Naive B cell (primary cell): ENCODE measurements around the gene FABP1. TPM values are rescaled to one million over a fixed set of nuclear protein-coding genes. Genes with fewer than 3 reads are reported as not detected.

Experiments used
- ATAC-seq, 2 donors: fragments of 150-1000 bp; cut with Tn5 transposase; 2 replicates each; pipeline ENCODE4 v1.10.0; 2021; ENCODE audit warnings: low read depth in 2 of 2, mild to moderate bottlenecking in 2 of 2, moderate library complexity in 2 of 2
- DNase-seq: peaks from one replicate; pipeline ENCODE4 v3.0.0; 2022
- H3K27ac Mint-ChIP-seq, 6 donors: one replicate each; pipeline ENCODE4 v1.8.0; 2020 to 2022; ENCODE audit warnings: mild to moderate bottlenecking in 6 of 6, mixed read lengths in 6 of 6, moderate library complexity in 5 of 6, inconsistent platforms in 2 of 6
- H3K27me3 Mint-ChIP-seq, 3 donors: one replicate each; pipeline ENCODE4 v1.8.0; 2021 to 2022; ENCODE audit warnings: mixed read lengths in 3 of 3, mild to moderate bottlenecking in 1 of 3
- H3K36me3 Mint-ChIP-seq, 2 donors: one replicate each; pipeline ENCODE4 v1.8.0; 2020 to 2022; ENCODE audit warnings: mixed read lengths in 2 of 2, inconsistent platforms in 1 of 2, mild to moderate bottlenecking in 1 of 2
- H3K4me1 Mint-ChIP-seq, 3 donors: one replicate each; pipeline ENCODE4 v1.8.0; 2020 to 2022; ENCODE audit warnings: mixed read lengths in 3 of 3, inconsistent platforms in 1 of 3, mild to moderate bottlenecking in 1 of 3, moderate library complexity in 1 of 3
- H3K4me3 Mint-ChIP-seq, 8 donors: one replicate each; pipeline ENCODE4 v1.8.0; 2020 to 2022; ENCODE audit warnings: mild to moderate bottlenecking in 8 of 8, mixed read lengths in 8 of 8, moderate library complexity in 8 of 8, inconsistent platforms in 2 of 8
- H3K9me3 Mint-ChIP-seq, 7 donors: one replicate each; pipeline ENCODE4 v1.8.0; 2020 to 2022; ENCODE audit warnings: mixed read lengths in 7 of 7, mild to moderate bottlenecking in 5 of 7, inconsistent platforms in 2 of 7, moderate library complexity in 1 of 7
- polyA plus RNA-seq, 6 donors: library from polyadenylated mRNA; unstranded; fragments of 300-500 nt; fragmentation: Illumina TruSeq; gene quantifications; one replicate each; pipeline ENCODE4 v1.2.3, GENCODE V29; 2021; ENCODE audit warnings: low read depth in 6 of 6

The FABP1 gene
- polyA plus RNA-seq, 6 donors from 2014 or later: not detected

DNA sequence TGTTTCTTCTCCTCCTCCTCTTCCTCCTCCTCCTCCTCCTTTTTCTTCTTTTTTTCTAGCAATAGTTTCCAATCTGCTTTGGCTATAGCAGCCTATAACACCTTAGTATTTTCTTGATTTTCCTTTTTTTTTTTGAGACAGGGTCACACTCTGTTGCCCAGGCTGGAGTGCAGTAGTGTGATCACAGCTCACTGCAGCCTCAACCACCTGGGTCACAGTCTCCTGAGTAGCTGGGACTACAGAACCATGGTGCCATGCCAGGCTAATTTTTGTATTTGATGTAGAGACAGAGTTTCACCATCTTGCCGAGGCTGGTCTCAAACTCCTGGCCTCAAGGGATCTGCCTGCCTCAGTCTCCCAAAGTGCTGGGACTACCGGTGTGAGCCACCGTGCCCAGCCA is 31.6 kb upstream of the FABP1 start:
- Mint-ChIP-seq H3K27me3 (peaks cover 0 to 5% (median 0%) of the 10 kb centered on the region in 3 donors), H3K27ac (no peak overlapping the region), H3K36me3 (no peaks in the 10 kb centered on the region), H3K4me1 (peaks cover 0 to 6% (median 4%) of the 10 kb centered on the region in 3 donors), H3K9me3 (peaks cover 0 to 2% (median 0%) of the 10 kb centered on the region in 7 donors), H3K4me3 (no peak overlapping the region)
- no peak for DNase-seq
- ATAC-seq: no peak

DNA sequence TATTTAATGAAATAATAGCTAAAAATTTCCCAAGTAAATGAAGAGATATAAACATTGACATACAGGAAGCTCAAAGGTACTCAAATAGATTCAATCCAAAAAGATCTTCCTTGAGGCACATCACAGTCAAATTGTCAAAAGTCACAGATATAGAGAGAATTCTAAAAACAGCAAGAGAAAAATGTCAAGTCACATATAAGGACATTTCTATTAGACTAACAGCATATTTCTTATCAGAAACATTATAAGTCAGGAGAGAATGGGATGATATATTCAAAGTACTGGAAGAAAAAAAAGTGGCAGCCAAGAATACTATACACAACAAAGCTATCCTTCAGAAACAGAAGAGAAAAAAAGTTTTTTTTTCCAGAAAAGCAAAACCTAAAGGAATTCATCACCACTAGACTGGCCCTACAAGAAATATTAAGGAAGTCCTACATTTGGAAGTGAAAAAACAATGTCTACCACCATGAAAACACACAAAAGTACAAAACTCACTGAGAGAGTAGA is 21.1 kb upstream of the FABP1 start:
- H3K27ac Mint-ChIP-seq: no peak overlapping the region
- no peak for ATAC-seq
- H3K36me3 Mint-ChIP-seq: peaks cover 17 to 28% of the 10 kb centered on the region in 2 donors
- DNase-seq: no peak
- peaks cover 15 to 44% (median 27%) of the 10 kb centered on the region in 3 donors for H3K27me3 Mint-ChIP-seq
- H3K4me1 Mint-ChIP-seq: no peaks in the 10 kb centered on the region
- no peak overlapping the region for H3K4me3 Mint-ChIP-seq
- H3K9me3 Mint-ChIP-seq: peaks cover 17 to 46% (median 38%) of the 10 kb centered on the region in 7 donors

DNA sequence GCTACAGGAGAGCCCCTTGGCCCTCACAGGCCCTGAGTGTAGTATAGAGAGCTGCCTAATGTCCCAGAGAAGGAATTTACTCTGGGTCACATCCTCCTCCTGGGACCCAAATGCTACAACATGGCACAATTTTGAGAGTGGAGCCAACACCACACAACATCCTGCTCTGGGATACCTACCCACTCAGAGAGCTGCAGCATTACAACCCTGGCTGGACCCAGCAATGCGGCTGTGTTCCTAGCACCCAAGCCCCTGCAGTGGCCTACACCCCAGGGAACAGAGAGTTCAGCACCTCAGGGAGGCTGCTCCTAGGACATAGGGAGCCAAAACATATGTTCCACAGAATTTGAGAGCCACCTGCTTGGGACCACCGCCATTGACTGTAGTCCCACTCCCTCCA is 19.3 kb upstream of the FABP1 start:
- H3K27me3 Mint-ChIP-seq: peaks cover 27 to 52% (median 41%) of the 10 kb centered on the region in 3 donors
- peaks cover 12 to 22% of the 10 kb centered on the region in 2 donors for H3K36me3 Mint-ChIP-seq
- H3K4me1 Mint-ChIP-seq: no peaks in the 10 kb centered on the region
- H3K4me3 Mint-ChIP-seq: no peak overlapping the region
- H3K27ac Mint-ChIP-seq: no peak overlapping the region
- no peak for DNase-seq
- no peak for ATAC-seq
- peaks cover 15 to 47% (median 26%) of the 10 kb centered on the region in 7 donors for H3K9me3 Mint-ChIP-seq

GRCh38 chr2:88146590-88146989 is 18.7 kb upstream of the FABP1 start:
- Mint-ChIP-seq H3K27me3 (peaks cover 23 to 51% (median 47%) of the 10 kb centered on the region in 3 donors), H3K27ac (no peak overlapping the region), H3K9me3 (peaks cover 18 to 47% (median 30%) of the 10 kb centered on the region in 7 donors), H3K4me1 (no peaks in the 10 kb centered on the region), H3K36me3 (peaks cover 13 to 19% of the 10 kb centered on the region in 2 donors), H3K4me3 (no peak overlapping the region)
- ATAC-seq (no peak), DNase-seq (no peak)

DNA sequence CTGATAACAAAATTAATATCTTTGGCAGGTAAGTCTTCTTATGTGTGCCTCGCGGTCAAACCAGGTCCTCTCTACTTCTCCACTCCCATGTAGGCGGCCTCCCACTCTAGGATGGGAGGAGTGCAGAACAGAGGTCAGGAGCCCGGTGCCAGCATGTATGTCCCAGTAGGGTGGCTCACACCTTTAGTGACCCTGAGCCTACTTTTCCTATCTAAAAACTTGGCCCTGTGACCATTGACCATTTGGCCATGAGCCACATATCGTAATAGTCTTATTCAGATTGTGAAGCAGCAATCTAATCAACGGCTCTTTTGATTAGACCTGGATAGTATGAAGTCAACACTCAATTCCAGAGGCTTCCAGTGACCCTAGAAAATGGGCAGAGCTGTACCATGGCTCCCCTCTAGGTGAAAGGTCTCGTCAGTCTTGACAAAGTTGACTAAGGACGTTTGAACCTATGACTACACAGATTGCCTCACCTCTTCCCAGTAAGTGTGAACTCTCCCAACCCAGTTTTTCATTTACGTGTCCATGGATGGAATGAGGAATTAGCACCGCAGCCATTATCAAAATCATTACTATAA is 17.1 kb upstream of the FABP1 start:
- ATAC-seq: no peak
- DNase-seq: no peak
- peaks cover 18 to 52% (median 27%) of the 10 kb centered on the region in 7 donors for H3K9me3 Mint-ChIP-seq
- H3K4me1 Mint-ChIP-seq: no peaks in the 10 kb centered on the region
- H3K4me3 Mint-ChIP-seq: no peak overlapping the region
- H3K27me3 Mint-ChIP-seq: peaks cover 25 to 58% (median 54%) of the 10 kb centered on the region in 3 donors
- H3K36me3 Mint-ChIP-seq: peaks cover 13 to 19% of the 10 kb centered on the region in 2 donors
- no peak overlapping the region for H3K27ac Mint-ChIP-seq

GRCh38 chr2:88144271-88144670 is 16.4 kb upstream of the FABP1 start:
- Mint-ChIP-seq H3K27ac (no peak overlapping the region), H3K27me3 (peaks cover 30 to 58% (median 57%) of the 10 kb centered on the region in 3 donors), H3K9me3 (peaks cover 17 to 47% (median 24%) of the 10 kb centered on the region in 7 donors), H3K4me1 (no peaks in the 10 kb centered on the region), H3K4me3 (no peak overlapping the region), H3K36me3 (peaks cover 10 to 15% of the 10 kb centered on the region in 2 donors)
- no peak for ATAC-seq
- no peak for DNase-seq

DNA sequence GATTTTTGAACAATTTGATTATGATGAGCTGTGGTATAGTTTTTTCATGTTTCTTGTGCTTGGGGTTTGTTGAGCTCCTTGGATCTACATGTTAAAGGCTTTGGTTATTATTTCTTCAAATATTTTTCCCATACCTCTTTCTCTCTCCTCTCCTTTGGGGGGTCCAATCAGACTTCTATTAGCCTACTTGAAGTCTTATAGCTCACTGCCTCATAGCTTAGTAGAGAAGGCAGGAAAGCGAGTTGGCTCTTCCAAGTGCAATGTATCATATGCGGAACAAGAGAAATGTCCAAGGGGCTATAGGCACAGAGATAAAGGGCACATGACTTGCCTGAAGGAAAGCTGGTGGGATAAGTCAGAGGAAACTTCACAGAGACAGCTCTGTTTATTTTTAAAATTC is 14.1 kb upstream of the FABP1 start:
- Mint-ChIP-seq H3K4me3 (no peak overlapping the region), H3K4me1 (no peaks in the 10 kb centered on the region), H3K27ac (no peak overlapping the region), H3K27me3 (peaks cover 30 to 58% (median 55%) of the 10 kb centered on the region in 3 donors), H3K36me3 (peaks cover 0 to 5% of the 10 kb centered on the region in 2 donors), H3K9me3 (peaks cover 5 to 32% (median 11%) of the 10 kb centered on the region in 7 donors)
- DNase-seq (no peak), ATAC-seq (no peak)

DNA sequence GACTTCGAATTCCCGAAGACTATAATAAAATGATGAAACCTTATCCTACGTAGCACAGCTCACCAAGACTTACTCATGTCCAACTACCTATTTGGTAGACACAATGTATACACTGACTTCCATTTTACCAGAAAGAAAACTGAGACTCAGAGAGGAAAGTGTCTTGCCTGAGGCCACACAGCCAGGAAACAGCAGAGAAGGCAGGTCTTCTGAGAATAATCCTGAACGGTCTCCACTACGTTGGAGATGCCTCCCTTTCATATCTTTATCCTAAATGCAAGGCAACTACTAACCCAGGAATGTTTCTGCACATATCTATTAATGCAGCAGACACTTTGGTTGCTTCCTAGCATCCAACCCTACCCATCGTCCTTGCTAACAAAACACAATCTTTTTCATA is 11.9 kb upstream of the FABP1 start:
- ATAC-seq (no peak), DNase-seq (no peak)
- Mint-ChIP-seq H3K27me3 (peaks cover 31 to 60% (median 57%) of the 10 kb centered on the region in 3 donors), H3K9me3 (peaks cover 4 to 32% (median 11%) of the 10 kb centered on the region in 7 donors), H3K27ac (no peak overlapping the region), H3K36me3 (peaks cover 0 to 5% of the 10 kb centered on the region in 2 donors), H3K4me3 (no peak overlapping the region), H3K4me1 (no peaks in the 10 kb centered on the region)

DNA sequence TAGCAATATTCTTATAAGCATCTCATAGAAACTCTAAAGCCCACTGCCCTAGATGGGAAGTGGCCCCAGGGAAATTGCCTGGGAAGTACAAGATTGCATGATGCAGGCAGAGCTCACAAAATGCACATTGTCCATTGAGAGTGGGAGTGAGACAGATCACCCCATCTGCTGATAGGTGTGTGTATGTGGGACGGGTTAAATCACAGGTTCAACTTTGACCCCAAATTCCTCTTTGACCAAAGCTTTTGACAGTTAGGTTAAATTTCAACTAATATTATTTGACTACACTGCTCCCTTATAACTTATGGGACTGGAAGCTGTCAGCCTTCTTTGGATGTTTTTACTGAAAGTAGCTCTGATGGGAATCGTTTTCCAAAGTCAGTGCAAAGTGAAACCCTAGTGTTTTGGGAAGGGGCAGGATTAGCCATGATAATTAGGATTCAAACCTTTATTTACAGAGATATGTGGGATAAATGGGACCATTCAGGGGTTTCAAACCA is 11.4 kb upstream of the FABP1 start:
- H3K27ac Mint-ChIP-seq: no peak overlapping the region
- no peak overlapping the region for H3K4me3 Mint-ChIP-seq
- ATAC-seq (no peak), DNase-seq (no peak)
- peaks cover 30 to 60% (median 51%) of the 10 kb centered on the region in 3 donors for H3K27me3 Mint-ChIP-seq
- no peaks in the 10 kb centered on the region for H3K4me1 Mint-ChIP-seq
- peaks cover 4 to 31% (median 11%) of the 10 kb centered on the region in 7 donors for H3K9me3 Mint-ChIP-seq
- peaks cover 0 to 5% of the 10 kb centered on the region in 2 donors for H3K36me3 Mint-ChIP-seq

DNA sequence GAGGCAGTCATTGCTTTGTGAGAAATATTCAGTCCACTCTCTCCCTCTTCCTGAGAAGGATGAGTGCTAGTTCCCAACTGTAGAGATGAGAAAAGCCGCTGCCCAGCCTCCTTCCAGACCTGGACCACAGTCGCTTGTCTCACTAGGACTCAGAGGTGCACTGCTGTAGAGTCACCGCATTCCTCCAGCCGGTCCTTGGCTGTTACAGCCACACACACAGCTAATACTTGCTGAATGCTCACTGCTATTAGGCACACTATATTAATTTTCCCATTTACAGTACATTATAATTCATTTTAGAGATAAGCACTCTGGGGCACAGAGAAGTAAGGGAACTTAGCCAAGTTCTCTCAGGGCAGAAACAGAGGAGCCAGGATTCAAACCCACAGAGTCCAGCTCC is 10.0 kb upstream of the FABP1 start:
- peaks cover 4 to 17% (median 6%) of the 10 kb centered on the region in 7 donors for H3K9me3 Mint-ChIP-seq
- H3K4me3 Mint-ChIP-seq: no peak overlapping the region
- no peak for ATAC-seq
- H3K27ac Mint-ChIP-seq: no peak overlapping the region
- no peaks in the 10 kb centered on the region for H3K4me1 Mint-ChIP-seq
- peaks cover 0 to 5% of the 10 kb centered on the region in 2 donors for H3K36me3 Mint-ChIP-seq
- H3K27me3 Mint-ChIP-seq: peaks cover 15 to 46% (median 38%) of the 10 kb centered on the region in 3 donors
- no peak for DNase-seq

DNA sequence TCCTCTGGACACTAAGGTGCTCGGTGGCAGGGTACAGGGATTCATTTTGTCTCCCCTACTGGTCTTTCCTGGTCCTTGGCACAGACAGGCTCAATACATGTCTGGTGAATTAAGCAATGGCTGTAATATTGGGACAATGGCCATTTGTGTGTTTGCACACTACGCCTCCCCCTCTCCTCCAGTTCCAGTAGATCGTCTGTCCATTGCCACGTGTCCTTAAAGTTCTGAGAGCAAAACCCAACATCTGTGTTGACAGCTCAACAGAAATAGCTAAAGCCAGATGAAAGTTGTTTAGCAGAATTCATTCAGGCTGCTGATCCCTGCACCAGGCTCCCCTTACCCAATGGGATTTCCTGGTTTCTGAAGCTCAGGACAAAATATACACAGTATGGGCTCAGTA is 9.0 kb upstream of the FABP1 start:
- no peak overlapping the region for H3K4me3 Mint-ChIP-seq
- peaks cover 15 to 40% (median 35%) of the 10 kb centered on the region in 3 donors for H3K27me3 Mint-ChIP-seq
- DNase-seq (no peak), ATAC-seq (no peak)
- no peak overlapping the region for H3K27ac Mint-ChIP-seq
- peaks cover 0 to 2% of the 10 kb centered on the region in 2 donors for H3K36me3 Mint-ChIP-seq
- peaks cover under 1 to 8% (median 3%) of the 10 kb centered on the region in 7 donors for H3K9me3 Mint-ChIP-seq
- no peaks in the 10 kb centered on the region for H3K4me1 Mint-ChIP-seq

DNA sequence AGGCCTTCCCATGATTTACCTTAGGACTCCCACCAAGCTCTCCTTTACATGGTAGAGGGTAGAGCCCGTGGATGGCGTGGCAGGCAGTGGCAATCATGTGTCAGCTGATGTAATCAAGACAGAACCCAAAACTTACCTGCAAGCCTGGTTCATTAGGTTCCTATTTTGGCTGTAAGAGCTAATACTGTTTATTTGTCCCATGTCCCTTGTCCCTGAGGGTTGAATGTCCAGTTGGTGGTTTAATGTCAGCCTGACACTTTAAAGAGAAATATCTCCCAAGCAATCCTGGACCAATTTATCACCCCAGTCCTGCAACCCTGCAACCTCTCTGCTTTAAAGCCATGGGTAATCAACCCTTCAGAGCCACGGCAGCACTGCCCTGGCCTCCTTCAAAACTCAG is 6.0 kb upstream of the FABP1 start:
- Mint-ChIP-seq H3K36me3 (no peaks in the 10 kb centered on the region), H3K9me3 (no peaks in the 10 kb centered on the region), H3K4me3 (no peak overlapping the region), H3K27me3 (peaks cover 13 to 45% (median 36%) of the 10 kb centered on the region in 3 donors), H3K4me1 (no peaks in the 10 kb centered on the region), H3K27ac (no peak overlapping the region)
- DNase-seq (no peak), ATAC-seq (no peak)

GRCh38 chr2:88131999-88132368 is 4.1 kb upstream of the FABP1 start:
- no peaks in the 10 kb centered on the region for H3K4me1 Mint-ChIP-seq
- no peak for DNase-seq

More at GRCh38 chr2:88131999-88132368, 4.1 kb upstream of the FABP1 start:
- peak overlapping the region in 1 of 6 donors; percentile 11 for H3K27ac Mint-ChIP-seq
- no peaks in the 10 kb centered on the region for H3K36me3 Mint-ChIP-seq
- H3K4me3 Mint-ChIP-seq: no peak overlapping the region
- peaks cover 0 to 2% (median 0%) of the 10 kb centered on the region in 7 donors for H3K9me3 Mint-ChIP-seq
- ATAC-seq: no peak
- peaks cover 17 to 51% (median 40%) of the 10 kb centered on the region in 3 donors for H3K27me3 Mint-ChIP-seq
